Uterus (tissue), 4 donors: Measurements from ENCODE around the gene CACNA2D4. TPM values are rescaled to one million over a fixed set of nuclear protein-coding genes. Genes with fewer than 3 reads are reported as not detected.

Experiments used
- DNase-seq, 2 donors: peaks; one replicate each; pipeline ENCODE4 v3.0.0-alpha.2; 2019 to 2020
- H3K27ac ChIP-seq, 2 donors: fragments of 200-600 bp; sonication (generic); 1 replicate in 1 of 2; 2 replicates in 1 of 2; pipeline ENCODE4 v1.5.1; 2016 to 2018
- H3K27me3 ChIP-seq, 2 donors: fragments of 200-600 bp; sonication (generic); one replicate each; pipeline ENCODE4 v1.5.1; 2018 to 2019; ENCODE audit warnings: control low read depth in 1 of 2
- H3K36me3 ChIP-seq, 2 donors: fragments of 200-600 bp; sonication (generic); one replicate each; pipeline ENCODE4 v1.5.1; 2019; ENCODE audit warnings: control low read depth in 1 of 2
- H3K4me1 ChIP-seq, 2 donors: fragments of 200-600 bp; sonication (generic); one replicate each; pipeline ENCODE4 v1.5.1; 2018 to 2019; ENCODE audit warnings: control low read depth in 1 of 2
- H3K4me3 ChIP-seq, 2 donors: fragments of 200-600 bp; sonication (generic); 1 replicate in 1 of 2; 2 replicates in 1 of 2; pipeline ENCODE4 v1.5.1; 2018 to 2019; ENCODE audit warnings: mild to moderate bottlenecking in 1 of 2
- H3K9me3 ChIP-seq, 2 donors: fragments of 200-600 bp; sonication (generic); one replicate each; pipeline ENCODE4 v1.5.1; 2019; ENCODE audit warnings: control low read depth in 1 of 2
- CTCF ChIP-seq, 4 experiments: fragments of 200-600 bp in 2 of 4; fragments of 450-650 bp in 2 of 4; sonication (generic) in 2 of 4; IDR thresholded peaks; one replicate each; pipeline ENCODE4 v1.5.1; 2016 to 2019; ENCODE audit warnings: antibody characterized with exemption in 4 of 4, mild to moderate bottlenecking in 2 of 4, moderate library complexity in 1 of 4
- POLR2A ChIP-seq, 2 donors: fragments of 450-650 bp; IDR thresholded peaks; one replicate each; pipeline ENCODE4 v1.6.1; 2016; ENCODE audit warnings: antibody characterized with exemption in 2 of 2, mild to moderate bottlenecking in 1 of 2, moderate library complexity in 1 of 2
- intact Hi-C: fragments of 100-400 bp; cut with DNase I; formaldehyde crosslinking; loops from one replicate; pipeline ENCODE4 v1.15.1; 2023; ENCODE audit warnings: low total_unique reads
- total RNA-seq, 4 donors: library from RNA; depleted of rRNA in 3 of 4; stranded (reverse); fragments of >200 nt in 3 of 4; gene quantifications; one replicate each; pipeline versions ENCODE4 v1.1.0 to v1.2.4, GENCODE V29; 2014 to 2023
- donor health status: DM: yes; HTN: yes; CAD: no.

Gene CACNA2D4
- total RNA-seq, 4 donors from 2014 or later, result 2.6 to 4.1 (median 4.0) TPM; not detected in 1

GRCh38 chr12:1890810-1891209, 27.6 kb downstream of the CACNA2D4 start:
- Histone ChIP-seq H3K27ac (no peak overlapping the region), H3K9me3 (no peaks in the 10 kb centered on the region), H3K4me3 (no peak overlapping the region), H3K27me3 (no peaks in the 10 kb centered on the region), H3K36me3 (no peaks in the 10 kb centered on the region), H3K4me1 (no peaks in the 10 kb centered on the region)
- DNase-seq, result no peak
- no peak for TF ChIP-seq POLR2A (IDR thresholded peaks at IDR 0.05)
- no peak for TF ChIP-seq CTCF (IDR thresholded peaks at IDR 0.05)
- intact Hi-C loops, result no loop called here

- TF ChIP-seq POLR2A (IDR thresholded peaks at IDR 0.05) (no peak), CTCF (IDR thresholded peaks at IDR 0.05) (no peak)
- Histone ChIP-seq H3K27me3 (no peaks in the 10 kb centered on the region), H3K27ac (no peak overlapping the region), H3K4me3 (no peak overlapping the region), H3K36me3 (no peaks in the 10 kb centered on the region), H3K9me3 (no peaks in the 10 kb centered on the region), H3K4me1 (no peaks in the 10 kb centered on the region)
- intact Hi-C loops, result no loop called here
- no peak for DNase-seq
These were observed 28.2 kb downstream of the CACNA2D4 start for GRCh38 chr12:1890119-1890703.

- H3K27me3 ChIP-seq, result no peaks in the 10 kb centered on the region
- H3K9me3 ChIP-seq, result no peaks in the 10 kb centered on the region
- H3K27ac ChIP-seq, result no peak overlapping the region
- no peak for TF ChIP-seq POLR2A (IDR thresholded peaks at IDR 0.05)
- no peak for TF ChIP-seq CTCF (IDR thresholded peaks at IDR 0.05)
- H3K4me3 ChIP-seq, result no peak overlapping the region
- intact Hi-C loops, result no loop called here
- DNase-seq, result no peak
- no peaks in the 10 kb centered on the region for H3K36me3 ChIP-seq
- no peaks in the 10 kb centered on the region for H3K4me1 ChIP-seq
These were observed 29.5 kb downstream of the CACNA2D4 start for GRCh38 chr12:1888923-1889322.

GRCh38 chr12:1886396-1887008, 31.9 kb downstream of the CACNA2D4 start:
- Histone ChIP-seq H3K9me3 (no peaks in the 10 kb centered on the region), H3K27ac (no peak overlapping the region), H3K27me3 (no peaks in the 10 kb centered on the region), H3K4me1 (no peaks in the 10 kb centered on the region), H3K4me3 (no peak overlapping the region), H3K36me3 (no peaks in the 10 kb centered on the region)
- DNase-seq, result no peak
- intact Hi-C loops, result no loop called here
- TF ChIP-seq CTCF (IDR thresholded peaks at IDR 0.05) (no peak), POLR2A (IDR thresholded peaks at IDR 0.05) (no peak)

GRCh38 chr12:1885599-1886245, 32.7 kb downstream of the CACNA2D4 start:
- Histone ChIP-seq H3K36me3 (no peaks in the 10 kb centered on the region), H3K27ac (no peak overlapping the region), H3K4me3 (no peak overlapping the region), H3K27me3 (no peaks in the 10 kb centered on the region), H3K9me3 (no peaks in the 10 kb centered on the region), H3K4me1 (no peaks in the 10 kb centered on the region)
- no peak for DNase-seq
- TF ChIP-seq POLR2A (IDR thresholded peaks at IDR 0.05) (no peak), CTCF (IDR thresholded peaks at IDR 0.05) (no peak)
- intact Hi-C loops, result no loop called here
